CD4-positive, alpha-beta T cell treated with Interleukin-1 beta for 1 hour (primary cell): Measurements from ENCODE around the gene CAPN5.

Experiments used
- DNase-seq, 2 donors: peaks; one replicate each; pipeline ENCODE4 v3.0.0-alpha.2; 2020 to 2022

The CAPN5 gene

GRCh38 chr11:77102246-77103210 is 35.8 kb downstream of the CAPN5 start, which contains the start of gene OMP:
OMP (plus strand) TSS chr11:77102840; CDS start chr11:77102840, 0 bp downstream.
- DNase-seq: no peak

DNA sequence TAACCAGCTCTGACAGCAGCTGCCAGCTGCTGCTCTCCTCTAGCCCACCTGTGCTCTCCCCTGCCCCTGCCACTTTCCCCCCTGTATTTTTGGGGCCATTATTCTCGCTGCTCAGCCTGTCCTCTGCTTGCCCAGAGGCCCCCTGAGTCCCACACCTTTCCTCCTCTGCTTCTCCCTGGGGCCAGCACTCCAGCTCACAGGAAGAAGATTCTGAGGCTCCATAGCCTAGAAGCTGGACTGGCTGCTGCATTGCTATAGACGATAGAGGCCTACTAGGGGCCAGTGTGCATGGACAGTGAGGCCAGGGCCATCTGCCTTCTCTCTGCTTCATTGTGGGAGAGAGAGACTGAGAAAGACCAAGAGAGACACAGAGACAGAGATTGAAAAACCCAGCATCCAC is 36.5 kb downstream of the CAPN5 start:
- no peak for DNase-seq

DNA sequence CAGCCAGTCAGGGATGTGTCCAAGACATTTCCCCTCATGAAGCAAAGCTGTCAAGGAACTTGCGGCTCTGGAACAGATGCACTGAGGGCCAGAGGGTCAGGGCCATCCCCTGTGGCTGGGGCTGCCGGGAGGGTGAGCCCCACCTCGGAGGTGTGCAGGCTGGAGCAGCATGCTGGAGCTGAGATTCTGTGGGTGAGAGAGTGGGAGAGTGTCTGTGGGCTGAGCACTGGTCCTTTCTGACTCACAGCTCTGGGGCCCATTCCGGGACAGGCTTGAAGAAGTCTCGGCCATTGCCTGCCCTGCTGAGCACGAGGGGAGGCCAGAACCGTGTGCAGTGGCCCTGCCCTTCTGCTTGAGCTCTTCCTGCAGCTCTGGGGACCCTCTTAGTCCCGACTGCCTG is 38.0 kb downstream of the CAPN5 start:
- no peak for DNase-seq

DNA sequence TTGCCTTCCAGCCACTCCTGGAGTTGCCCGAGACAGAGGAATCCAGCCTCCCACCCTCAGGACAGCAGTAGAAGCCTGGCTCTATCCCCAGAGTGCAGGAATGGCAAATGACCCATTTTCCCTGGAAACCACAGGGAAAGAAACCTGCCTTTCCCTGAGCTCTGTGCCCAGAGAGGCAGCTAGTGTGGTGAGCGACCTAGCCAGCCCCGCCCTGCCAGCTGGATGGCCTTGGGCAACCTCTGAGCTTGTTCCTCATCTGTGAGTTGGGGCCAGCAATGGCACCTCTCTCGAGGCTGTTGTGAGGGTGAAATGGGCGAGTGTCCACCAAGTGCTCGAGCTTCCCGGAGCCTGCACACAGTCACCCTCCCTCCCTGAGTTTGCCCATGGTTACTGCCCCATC is 39.5 kb downstream of the CAPN5 start:
- no peak for DNase-seq

GRCh38 chr11:77106759-77107158 is 40.0 kb downstream of the CAPN5 start:
- DNase-seq: no peak

- no peak for DNase-seq
Observed at GRCh38 chr11:77107950-77108349, 41.2 kb downstream of the CAPN5 start.

DNA sequence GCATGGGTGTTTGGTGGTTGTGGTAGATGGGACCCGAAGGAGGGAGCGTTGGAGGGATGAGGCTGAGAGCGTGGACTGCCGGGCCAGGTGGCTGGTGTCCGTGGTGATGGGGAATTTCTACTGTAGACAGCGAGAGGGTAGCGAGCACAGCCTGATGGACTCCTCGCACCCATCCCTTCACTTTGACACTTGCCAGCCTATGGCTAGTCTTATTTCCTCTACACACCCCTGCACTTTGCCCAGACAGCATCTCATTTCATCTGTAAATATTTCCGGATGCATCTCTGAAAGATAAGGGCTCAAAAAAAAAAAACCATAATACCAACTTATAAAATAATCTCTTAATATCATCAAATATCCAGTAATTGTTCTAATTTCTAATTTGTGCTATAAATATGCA is 41.7 kb downstream of the CAPN5 start:
- no peak for DNase-seq

DNA sequence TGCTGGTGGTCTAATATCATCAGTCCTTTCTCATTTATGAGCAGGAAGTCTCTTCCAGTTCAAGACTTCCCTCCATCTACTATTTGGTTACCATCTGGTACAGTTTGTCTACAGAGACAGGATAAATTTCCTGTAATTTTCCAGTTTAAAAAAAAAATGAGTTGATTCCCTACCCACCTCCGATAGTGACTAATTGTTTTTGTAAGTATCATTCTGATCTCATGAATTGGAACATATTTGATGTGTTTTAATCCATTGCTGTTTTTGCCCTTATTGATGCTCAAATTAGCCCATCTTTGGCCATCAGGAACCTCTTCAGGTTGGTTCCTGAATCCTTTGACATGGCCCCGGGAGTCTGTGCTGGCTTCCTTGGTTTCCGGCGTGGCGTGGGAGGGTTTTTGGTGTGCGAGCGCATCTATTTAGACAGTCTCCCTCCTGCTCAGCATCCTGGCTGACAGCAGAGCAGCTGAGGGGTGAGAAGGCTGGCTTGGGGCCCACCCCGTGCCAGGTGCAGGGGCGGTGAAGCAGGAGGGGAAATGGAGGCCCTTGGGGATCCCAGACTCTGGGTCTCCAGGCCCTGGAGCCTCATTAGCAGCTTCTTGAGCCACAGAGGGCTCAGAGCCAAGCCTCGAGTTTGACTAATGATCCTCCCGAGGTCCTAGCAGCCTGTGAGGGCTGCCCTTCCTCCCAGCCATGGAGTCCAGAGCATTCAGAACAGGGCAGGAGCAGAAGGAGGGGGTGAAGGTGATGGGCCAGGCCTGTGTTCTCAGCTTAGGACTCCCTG is 42.7 kb downstream of the CAPN5 start:
- DNase-seq: no peak

DNA sequence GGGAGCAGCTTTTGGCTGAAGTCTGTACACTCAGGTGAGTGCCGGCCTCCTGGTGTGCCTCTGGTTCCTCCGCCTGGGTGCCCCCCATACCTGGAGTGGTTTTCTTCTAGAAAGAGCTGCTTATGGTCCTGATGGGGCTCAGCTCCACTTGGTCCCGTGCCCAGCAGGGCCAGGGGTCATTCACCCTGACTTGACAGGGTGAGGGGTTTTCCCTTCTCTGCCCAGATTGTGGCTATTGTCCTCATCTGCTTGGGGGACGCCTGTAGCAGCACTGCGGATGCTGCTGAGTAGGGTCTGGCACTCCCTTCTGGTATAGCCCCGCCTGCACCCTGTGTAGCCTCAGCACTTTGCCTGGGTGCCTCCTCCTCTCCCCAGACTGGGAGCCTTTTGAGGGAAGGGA is 44.1 kb downstream of the CAPN5 start:
- no peak for DNase-seq

DNA sequence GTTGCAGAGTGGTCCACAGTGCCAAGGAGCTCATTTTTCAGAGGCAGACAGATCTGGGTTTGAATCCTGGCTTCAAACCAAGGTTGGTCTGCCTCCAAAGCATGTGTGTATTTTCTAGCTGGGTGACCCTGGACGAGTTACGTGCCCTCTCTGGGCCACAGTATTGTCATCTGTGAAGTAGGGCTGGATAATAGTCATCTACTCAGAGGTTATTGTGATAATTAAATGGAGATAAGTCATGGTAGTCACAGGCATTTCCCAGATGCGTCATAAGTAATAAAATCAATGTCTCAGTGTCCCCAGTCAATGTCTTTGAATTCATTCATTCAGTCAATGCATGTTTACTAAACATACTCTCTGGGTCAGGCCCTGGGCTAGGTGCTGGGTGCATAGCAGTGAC is 44.5 kb downstream of the CAPN5 start:
- DNase-seq: no peak

DNA sequence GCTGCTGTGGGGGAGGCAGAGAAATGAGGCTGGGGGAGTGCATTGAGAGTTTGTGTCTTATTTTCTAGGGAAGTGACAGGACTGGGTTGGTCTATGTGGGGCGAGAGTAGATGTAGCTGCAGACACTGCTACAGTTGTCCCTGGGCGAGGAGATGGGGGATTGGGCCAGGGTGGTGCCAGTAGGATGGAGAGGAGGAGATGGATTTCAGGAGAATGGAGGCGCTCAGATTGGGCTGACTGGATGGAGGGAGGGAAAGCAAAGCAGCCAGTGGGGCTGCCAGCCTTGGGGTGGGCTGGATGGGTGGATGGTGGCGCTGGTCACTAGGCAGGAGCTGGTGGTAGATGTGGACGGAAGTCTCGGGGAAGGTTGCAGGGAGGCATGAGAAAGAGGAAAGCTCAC is 45.2 kb downstream of the CAPN5 start:
- no peak for DNase-seq

DNA sequence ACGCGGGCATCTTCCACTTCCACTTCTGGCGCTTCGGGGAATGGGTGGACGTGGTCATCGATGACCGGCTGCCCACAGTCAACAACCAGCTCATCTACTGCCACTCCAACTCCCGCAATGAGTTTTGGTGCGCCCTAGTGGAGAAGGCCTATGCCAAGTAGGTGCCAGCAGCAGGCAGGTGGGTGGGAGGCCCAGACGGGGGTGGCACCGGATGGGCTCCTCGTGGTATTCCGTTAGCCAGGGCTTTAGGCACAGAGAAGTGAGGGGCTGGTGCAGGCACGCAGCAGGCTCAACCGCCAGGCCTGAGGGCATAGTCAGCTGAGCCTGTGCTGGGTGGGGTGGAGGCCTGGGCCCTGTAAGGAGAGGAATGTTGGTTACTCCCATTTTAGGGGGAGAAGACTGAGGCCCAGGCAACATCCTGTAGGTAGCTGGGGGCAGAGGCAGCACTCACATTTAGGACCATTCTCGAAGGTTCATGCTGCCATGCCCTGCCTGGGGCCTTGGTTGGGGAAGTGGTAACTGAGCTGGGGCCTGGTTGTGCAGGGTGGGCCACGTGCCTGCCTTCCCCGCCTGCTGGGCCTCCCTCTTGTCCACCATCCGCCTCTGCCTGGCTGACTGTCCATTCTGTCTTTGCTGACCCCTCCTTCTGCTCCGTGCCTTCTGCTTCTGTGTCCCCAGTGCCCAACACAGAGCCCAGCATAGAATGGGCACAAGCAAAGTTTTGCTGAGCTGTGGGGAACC is 46.0 kb downstream of the CAPN5 start:
- DNase-seq: no peak

DNA sequence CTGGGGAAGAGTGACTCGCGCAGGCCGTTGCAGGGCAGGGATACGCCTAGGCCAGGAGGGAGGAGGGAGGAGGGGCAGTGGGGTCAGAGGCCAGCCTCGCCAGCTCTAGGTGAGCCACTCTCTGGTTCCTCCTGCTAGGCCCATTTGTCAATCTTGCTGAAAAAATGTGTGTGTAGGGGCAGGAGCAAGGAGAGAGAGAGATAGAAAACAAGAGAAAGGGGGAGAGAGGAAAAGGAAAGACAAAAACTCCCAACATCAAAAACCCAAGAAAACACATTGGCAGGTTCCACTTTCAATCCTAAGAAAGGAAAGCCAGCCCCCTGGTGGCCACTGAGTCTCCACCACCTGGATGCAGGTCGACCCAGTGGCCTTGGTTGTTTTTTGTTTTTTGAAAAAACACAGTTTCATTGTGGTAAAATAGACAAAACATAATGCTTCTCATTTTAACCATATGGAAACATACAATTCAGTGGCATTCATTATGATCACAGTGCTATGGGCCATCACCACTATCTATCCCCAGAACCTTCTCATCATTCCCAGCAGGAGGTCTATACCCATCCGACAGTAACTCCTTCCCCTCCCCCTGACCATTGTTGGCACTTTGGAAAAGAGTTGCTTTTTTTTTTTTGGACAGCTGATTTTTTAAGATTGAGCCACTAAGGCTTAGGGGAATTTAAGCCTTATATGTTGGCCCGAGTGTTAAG is 46.8 kb downstream of the CAPN5 start:
- DNase-seq: peak in 1 of 2 donors; percentile 12

- DNase-seq: no peak
Observed at GRCh38 chr11:77114089-77114463, 47.3 kb downstream of the CAPN5 start.

DNA sequence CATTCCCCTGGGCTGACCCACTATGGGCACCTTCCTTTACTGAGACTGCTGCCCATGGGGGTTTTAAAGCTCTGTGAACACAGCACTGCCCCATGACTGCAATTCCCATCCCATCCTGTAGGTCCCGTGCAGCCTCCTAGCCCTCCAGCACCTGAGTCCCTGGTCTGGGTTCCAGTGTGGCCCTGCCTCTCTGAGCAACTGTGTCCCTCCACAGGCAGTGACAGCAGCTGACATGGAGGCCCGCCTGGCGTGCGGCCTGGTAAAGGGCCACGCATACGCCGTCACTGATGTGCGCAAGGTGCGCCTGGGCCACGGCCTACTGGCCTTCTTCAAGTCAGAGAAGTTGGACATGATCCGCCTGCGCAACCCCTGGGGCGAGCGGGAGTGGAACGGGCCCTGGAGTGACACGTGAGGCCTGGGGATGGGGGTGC is 48.4 kb downstream of the CAPN5 start:
- no peak for DNase-seq

DNA sequence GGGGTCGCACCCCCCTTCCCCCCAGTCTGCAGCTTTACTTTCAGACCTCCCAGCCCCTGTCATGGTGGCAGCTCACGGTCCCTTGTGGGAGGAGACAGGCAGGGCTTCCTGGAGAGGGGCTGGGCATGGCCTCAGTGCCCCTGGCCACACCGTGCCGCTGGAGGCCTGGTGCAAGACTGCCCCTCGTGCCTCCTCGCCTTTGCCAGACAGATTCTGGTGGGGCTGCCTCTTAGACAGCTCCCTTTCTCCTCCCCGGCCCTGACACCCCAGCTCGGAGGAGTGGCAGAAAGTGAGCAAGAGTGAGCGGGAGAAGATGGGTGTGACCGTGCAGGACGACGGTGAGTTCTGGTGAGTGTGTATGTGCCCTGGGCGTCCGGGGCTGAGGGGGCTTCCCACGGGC is 49.2 kb downstream of the CAPN5 start:
- no peak for DNase-seq

GRCh38 chr11:77117492-77117891 is 50.7 kb downstream of the CAPN5 start:
- no peak for DNase-seq

DNA sequence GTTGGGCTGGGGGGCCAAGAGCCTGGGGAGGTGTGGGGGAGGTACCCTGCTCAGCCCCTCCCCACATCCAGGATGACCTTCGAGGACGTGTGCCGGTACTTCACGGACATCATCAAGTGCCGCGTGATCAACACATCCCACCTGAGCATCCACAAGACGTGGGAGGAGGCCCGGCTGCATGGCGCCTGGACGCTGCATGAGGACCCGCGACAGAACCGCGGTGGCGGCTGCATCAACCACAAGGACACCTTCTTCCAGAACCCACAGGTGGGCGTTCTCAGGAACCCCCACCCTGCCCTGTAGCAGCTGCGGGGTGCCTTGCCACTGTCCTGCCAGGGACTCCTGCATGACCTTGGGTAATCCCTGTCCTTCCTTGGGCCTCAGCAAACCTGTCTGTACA is 51.3 kb downstream of the CAPN5 start:
- no peak for DNase-seq

GRCh38 chr11:77118971-77119370 is 52.2 kb downstream of the CAPN5 start:
- no peak for DNase-seq

- DNase-seq: no peak
Observed at GRCh38 chr11:77119531-77119936, 52.8 kb downstream of the CAPN5 start.

- no peak for DNase-seq
Observed at GRCh38 chr11:77120571-77120970, 53.8 kb downstream of the CAPN5 start.

DNA sequence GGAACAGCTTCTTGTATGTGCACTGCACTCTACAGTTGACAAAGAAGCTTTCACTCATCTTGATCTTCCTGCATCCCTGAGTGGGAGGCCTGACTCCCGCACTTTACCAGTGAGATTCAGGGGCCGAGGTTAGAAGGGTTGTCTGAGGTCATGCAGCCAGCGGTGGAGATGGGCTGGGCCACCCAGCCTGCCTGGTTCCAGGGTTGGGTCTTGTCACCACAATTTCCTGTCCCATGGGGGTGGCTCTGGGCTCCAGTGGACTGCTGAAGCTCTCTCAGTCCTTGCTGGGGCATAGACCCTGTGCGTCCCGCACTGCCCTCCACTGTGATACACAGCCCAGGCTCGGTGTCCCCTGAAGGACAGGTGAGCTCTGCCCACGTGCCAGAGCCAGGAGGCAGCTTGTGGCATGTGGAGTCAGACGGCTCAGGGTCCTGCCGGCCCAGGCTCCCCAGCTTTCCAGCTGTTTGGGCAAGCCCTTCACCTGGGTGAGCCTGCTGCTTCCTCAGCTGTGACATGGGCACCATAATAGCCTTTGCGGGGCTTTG is 54.4 kb downstream of the CAPN5 start:
- DNase-seq: no peak
